AG04450 (cell line): ENCODE results near the gene TEKT2. TPM values are rescaled to one million over a fixed set of nuclear protein-coding genes. Genes with fewer than 3 reads are reported as not detected.

Experiments used
- CTCF ChIA-PET: fragments of 300-600, 350-600 bp; formaldehyde crosslinking; extraction: SDS; loops from one replicate; lab custom pipeline; 2022; ENCODE audit warnings: antibody characterized with exemption, inconsistent platforms; lab: Charles Lee
- POLR2A ChIA-PET: fragments of 350-600 bp; formaldehyde crosslinking; extraction: SDS; loops from one replicate; lab custom pipeline; 2021; ENCODE audit warnings: antibody characterized with exemption, inconsistent platforms; lab: Yijun Ruan, JAX
- DNase-seq: peaks from one replicate; pipeline ENCODE4 v3.0.0-alpha.2; 2011; ENCODE audit warnings: low read depth, low spot score
- H3K27ac ChIP-seq: one replicate; pipeline ENCODE4 v1.5.1; 2012; ENCODE audit warnings: low read depth, low read length, control low read depth
- H3K27me3 ChIP-seq: one replicate; pipeline ENCODE4 v1.6.0; 2012; ENCODE audit warnings: low read length; ENCODE audit not compliant: control insufficient read depth, insufficient read depth
- H3K4me3 ChIP-seq: 2 replicates; pipeline ENCODE4 v1.5.1; 2011; ENCODE audit warnings: mild to moderate bottlenecking, low read depth, low read length, control low read depth
- H3K9me3 ChIP-seq: 2 replicates; pipeline ENCODE4 v1.5.1; 2012; ENCODE audit warnings: low read length; ENCODE audit not compliant: control insufficient read depth, insufficient read depth
- CTCF ChIP-seq: IDR thresholded peaks from 2 replicates; pipeline ENCODE4 v1.5.1; 2011; ENCODE audit warnings: low read depth, low read length, control low read depth, inconsistent platforms
- polyA plus RNA-seq: library from polyadenylated mRNA; depleted of rRNA; stranded (reverse); fragments of >200 nt; gene quantifications from 2 replicates; pipeline ENCODE4 v1.2.3, GENCODE V29; 2011

TEKT2 gene
- polyA plus RNA-seq, 1 experiment = 0.12 TPM

GRCh38 chr1:36119456-36119855 lies 35.6 kb downstream of the TEKT2 start:
- ChIA-PET CTCF (interaction anchor here (0.6 to 6.4 kb wide), 7 partner anchors 15 to 166 kb away, joined by 3 to 44 read pairs (median 3); no protein-coding TSS in a partner anchor), POLR2A (interaction anchor here (1.0 to 1.1 kb wide), 3 partner anchors 9 to 30 kb away, joined by 3 to 5 read pairs (median 4); partner anchors contain the start of gene TRAPPC3)

GRCh38 chr1:36122062-36123030 lies 38.5 kb downstream of the TEKT2 start:
- TF ChIP-seq CTCF = no peak
- no peak overlapping the region for H3K4me3 ChIP-seq
- no peak for DNase-seq
- POLR2A ChIA-PET = no interaction called here
- no peak overlapping the region for H3K27ac ChIP-seq
- peaks cover 23% of the 10 kb centered on the region for H3K27me3 ChIP-seq
- no peaks in the 10 kb centered on the region; the same call in 1 of the 2 replicates for H3K9me3 ChIP-seq
- CTCF ChIA-PET = interaction anchor here (1.1 kb wide), 1 partner anchor 13 kb away, joined by 5 read pairs; no protein-coding TSS in a partner anchor

More at GRCh38 chr1:36119456-36119855, 35.6 kb downstream of the TEKT2 start:
- no peak overlapping the region for H3K27ac ChIP-seq
- H3K9me3 ChIP-seq = no peaks in the 10 kb centered on the region
- peaks cover 12% of the 10 kb centered on the region for H3K27me3 ChIP-seq
- no peak overlapping the region for H3K4me3 ChIP-seq
- TF ChIP-seq CTCF = no peak
- DNase-seq = no peak

GRCh38 chr1:36123356-36123755 lies 39.5 kb downstream of the TEKT2 start:
- TF ChIP-seq CTCF = no peak
- CTCF ChIA-PET = interaction anchor here (1.1 kb wide), 1 partner anchor 12 kb away, joined by 5 read pairs; no protein-coding TSS in a partner anchor

GRCh38 chr1:36124404-36125128 lies 40.7 kb downstream of the TEKT2 start:
- no peak for TF ChIP-seq CTCF
- no peak for DNase-seq
- no peaks in the 10 kb centered on the region; the same call in 1 of the 2 replicates for H3K9me3 ChIP-seq
- no peak overlapping the region for H3K27ac ChIP-seq
- ChIA-PET CTCF (no interaction called here), POLR2A (no interaction called here)
- no peak overlapping the region for H3K4me3 ChIP-seq
- H3K27me3 ChIP-seq = peaks cover 23% of the 10 kb centered on the region

More at GRCh38 chr1:36123356-36123755, 39.5 kb downstream of the TEKT2 start:
- no peak for DNase-seq
- POLR2A ChIA-PET = no interaction called here
- Histone ChIP-seq H3K9me3 (no peaks in the 10 kb centered on the region; the same call in 1 of the 2 replicates), H3K27ac (no peak overlapping the region), H3K4me3 (no peak overlapping the region), H3K27me3 (peaks cover 23% of the 10 kb centered on the region)
